ENCODE measurements around the gene C11orf98. TPM values are rescaled to one million over a fixed set of nuclear protein-coding genes. Genes with fewer than 3 reads are reported as not detected.

Gene C11orf98
- total and polyA plus RNA-seq, 7 donors, result 24.6 to 183 (median 47.4) TPM

DNA sequence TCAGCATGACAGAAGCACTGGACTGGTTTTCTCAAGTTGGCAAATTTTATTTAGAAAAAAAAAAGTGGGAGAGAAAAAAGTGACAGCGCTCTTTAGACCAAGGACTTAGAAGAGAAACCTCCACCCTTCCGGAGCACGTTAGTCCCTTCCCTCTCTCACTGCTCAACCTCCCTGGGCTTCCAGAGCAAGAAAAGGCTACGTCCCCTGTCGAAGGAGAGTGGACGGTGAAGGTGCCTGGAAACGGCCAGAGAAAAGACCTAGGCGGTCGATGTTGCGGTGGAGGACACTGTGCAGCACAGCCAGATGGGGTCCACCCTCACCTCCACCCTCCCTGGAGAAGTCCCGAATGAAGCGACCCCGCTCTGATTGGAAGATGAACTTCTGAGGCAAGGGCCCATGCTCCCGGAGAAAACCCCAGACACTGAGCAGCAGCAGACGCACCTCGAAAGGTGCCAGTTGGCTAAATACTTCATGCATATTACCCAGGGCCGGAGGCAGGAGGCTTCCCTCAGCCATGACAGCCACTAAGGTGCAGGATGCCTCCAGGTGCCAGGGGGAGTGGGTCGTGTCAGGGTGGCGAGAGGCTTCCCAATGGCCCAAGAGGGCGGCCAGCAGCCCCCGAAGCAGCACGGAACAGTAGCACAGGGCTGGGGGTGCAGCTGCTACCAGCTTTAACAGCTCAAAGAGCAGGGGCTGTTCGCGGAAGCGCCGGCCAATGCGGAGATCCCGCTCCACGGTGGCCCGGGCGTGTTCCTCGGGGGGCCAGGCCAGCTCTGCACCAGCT, 18.0 kb downstream of the C11orf98 start:
- Histone ChIP-seq H3K27ac (peak overlapping the region; percentile 89 to 96 (median 94)), H3K4me3 (peak overlapping the region in 2 of 4 donors; percentile 89 to 98), H3K36me3 (peaks cover 11 to 52% (median 26%) of the 10 kb centered on the region in 4 donors), H3K4me1 (peaks cover 0 to 40% (median 31%) of the 10 kb centered on the region in 4 donors), H3K9me3 (no peaks in the 10 kb centered on the region), H3K27me3 (no peaks in the 10 kb centered on the region)
- intact Hi-C loops (cut with DNase I), result loop anchor here (2.0 kb wide), 2 partner anchors 18 to 24 kb away; partner anchors contain the start of genes C11orf98 and CSKMT
- peak; percentile 73 for DNase-seq
- WGBS, 2 donors, result 66 to 71% methylated on average over 32 of the region's 32 CpGs
- TF ChIP-seq, protein P1, sequence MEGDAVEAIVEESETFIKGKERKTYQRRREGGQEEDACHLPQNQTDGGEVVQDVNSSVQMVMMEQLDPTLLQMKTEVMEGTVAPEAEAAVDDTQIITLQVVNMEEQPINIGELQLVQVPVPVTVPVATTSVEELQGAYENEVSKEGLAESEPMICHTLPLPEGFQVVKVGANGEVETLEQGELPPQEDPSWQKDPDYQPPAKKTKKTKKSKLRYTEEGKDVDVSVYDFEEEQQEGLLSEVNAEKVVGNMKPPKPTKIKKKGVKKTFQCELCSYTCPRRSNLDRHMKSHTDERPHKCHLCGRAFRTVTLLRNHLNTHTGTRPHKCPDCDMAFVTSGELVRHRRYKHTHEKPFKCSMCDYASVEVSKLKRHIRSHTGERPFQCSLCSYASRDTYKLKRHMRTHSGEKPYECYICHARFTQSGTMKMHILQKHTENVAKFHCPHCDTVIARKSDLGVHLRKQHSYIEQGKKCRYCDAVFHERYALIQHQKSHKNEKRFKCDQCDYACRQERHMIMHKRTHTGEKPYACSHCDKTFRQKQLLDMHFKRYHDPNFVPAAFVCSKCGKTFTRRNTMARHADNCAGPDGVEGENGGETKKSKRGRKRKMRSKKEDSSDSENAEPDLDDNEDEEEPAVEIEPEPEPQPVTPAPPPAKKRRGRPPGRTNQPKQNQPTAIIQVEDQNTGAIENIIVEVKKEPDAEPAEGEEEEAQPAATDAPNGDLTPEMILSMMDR (IDR thresholded peaks at IDR 0.05), result no peak
- no peak for TF ChIP-seq POLR2A (IDR thresholded peaks at IDR 0.05)
- no peak for TF ChIP-seq EP300 (IDR thresholded peaks at IDR 0.05)
- TF ChIP-seq POLR2AphosphoS5 (IDR thresholded peaks at IDR 0.05), result no peak

DNA sequence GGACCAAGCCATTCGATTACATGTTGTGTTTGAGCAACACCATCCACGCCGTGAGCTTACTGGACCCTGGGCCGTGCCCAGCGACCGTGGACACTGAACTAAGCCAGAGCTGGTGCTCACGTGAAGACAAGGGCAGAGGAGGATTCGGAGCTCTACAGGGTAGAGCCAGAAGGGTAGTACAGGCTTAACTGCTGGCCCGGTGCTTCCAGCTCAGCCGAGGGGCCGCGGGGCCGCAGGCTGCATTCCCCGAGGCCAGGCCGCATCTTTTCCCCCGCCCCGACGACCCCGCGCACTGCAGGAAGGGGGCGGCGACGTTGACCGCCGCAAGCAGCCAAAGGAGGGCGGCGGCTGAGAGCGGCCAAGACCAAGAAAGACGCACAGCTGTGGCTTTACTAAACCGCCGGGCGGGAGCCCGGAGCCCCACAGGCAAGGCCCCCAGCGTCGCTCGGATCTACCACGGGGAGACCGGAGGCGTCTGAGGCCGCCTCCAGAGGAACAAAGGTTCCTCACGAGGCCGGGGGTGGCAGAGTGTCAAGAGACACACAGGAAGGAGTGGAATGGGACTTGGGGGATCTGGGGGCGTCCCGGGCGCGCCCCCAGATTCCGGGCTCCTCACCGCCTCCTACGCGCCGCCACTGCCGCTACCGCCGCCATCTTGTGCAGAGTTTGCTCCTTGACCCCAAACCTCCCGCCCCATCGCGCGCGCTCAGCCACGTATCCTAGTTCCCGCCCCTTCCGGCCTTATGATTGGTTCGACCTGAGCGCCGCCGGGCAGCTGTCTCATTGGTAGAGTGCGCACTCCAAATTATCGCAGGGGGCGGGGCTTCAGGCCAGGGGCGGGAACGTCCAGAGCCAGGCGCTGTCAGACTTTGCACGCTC, 18.8 kb downstream of the C11orf98 start, which contains the start of gene GANAB:
Gene GANAB, minus strand, starts transcription at position 668 of the 879 bp plus-strand sequence. Its CDS starts 14 bp downstream, at position 654.
- H3K27me3 ChIP-seq, result no peaks in the 10 kb centered on the region
- H3K4me1 ChIP-seq, result peaks cover 0 to 32% (median 23%) of the 10 kb centered on the region in 4 donors
- no peaks in the 10 kb centered on the region for H3K9me3 ChIP-seq
- H3K4me3 ChIP-seq, result peak within 1 kb of the TSS; percentile 63 to 98 (median 86)
- H3K36me3 ChIP-seq, result peaks cover 11 to 53% (median 26%) of the 10 kb centered on the region in 4 donors
- no peak for TF ChIP-seq EP300 (IDR thresholded peaks at IDR 0.05)
- TF ChIP-seq, protein P1 (IDR thresholded peaks at IDR 0.05), result no peak
- TF ChIP-seq POLR2AphosphoS5 (IDR thresholded peaks at IDR 0.05), result peak; percentile 83 to 97 (median 94)
- peak; percentile 81 to 86 for TF ChIP-seq POLR2A (IDR thresholded peaks at IDR 0.05)
- peak; percentile 100 for DNase-seq
- WGBS, 2 donors, result 0% methylated on average over 73 of the region's 73 CpGs
- peak within 1 kb of the TSS; percentile 89 to 96 (median 94) for H3K27ac ChIP-seq
- intact Hi-C loops (cut with DNase I), result loop anchor here (2.0 kb wide), 2 partner anchors 19 to 23 kb away; partner anchors contain the start of genes C11orf98 and CSKMT

DNA sequence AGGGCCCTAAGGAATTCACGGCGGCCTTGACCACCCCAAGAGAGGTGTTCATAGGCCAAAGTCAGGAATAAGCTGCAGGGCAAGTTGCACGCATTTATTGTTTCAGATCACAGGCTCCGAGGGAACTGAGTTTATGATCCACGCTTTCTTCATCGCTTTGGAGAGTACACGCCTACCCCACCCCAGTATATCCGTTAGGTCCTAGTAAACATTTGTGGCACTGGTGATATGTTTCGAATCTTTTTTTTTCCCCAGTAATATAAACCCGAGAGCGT, 19.4 kb downstream of the C11orf98 start:
- H3K36me3 ChIP-seq, result peaks cover 11 to 53% (median 26%) of the 10 kb centered on the region in 4 donors
- intact Hi-C loops (cut with DNase I), result no loop called here
- no peak for TF ChIP-seq EP300 (IDR thresholded peaks at IDR 0.05)
- no peak for TF ChIP-seq POLR2A (IDR thresholded peaks at IDR 0.05)
- TF ChIP-seq POLR2AphosphoS5 (IDR thresholded peaks at IDR 0.05), result no peak

DNA sequence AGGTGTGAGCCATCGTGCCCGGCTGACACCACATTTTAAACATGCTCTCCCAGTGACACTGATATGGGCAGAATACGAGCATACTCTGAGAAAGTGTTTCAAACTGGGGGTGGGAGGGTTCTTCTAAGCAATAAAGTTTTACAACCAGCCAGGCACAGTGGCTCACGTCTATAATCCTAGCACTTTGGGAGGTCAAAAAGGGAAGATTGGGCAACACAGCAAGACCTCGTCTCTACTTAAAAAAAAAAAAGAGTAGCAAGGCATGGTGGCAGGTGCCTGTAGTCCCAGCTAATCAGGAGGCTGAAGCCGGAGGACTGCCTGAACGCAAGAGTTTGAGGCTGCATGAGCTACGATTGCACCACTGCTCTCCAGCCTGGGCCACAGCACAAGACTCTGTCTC, 20.8 kb downstream of the C11orf98 start:
- intact Hi-C loops (cut with DNase I), result no loop called here
- H3K27ac ChIP-seq, result peak overlapping the region in 1 of 4 donors; percentile 96
- no peaks in the 10 kb centered on the region for H3K9me3 ChIP-seq
- H3K4me3 ChIP-seq, result no peak overlapping the region
- H3K4me1 ChIP-seq, result peaks cover 0 to 32% (median 23%) of the 10 kb centered on the region in 4 donors
- no peak for DNase-seq
- H3K36me3 ChIP-seq, result peaks cover 5 to 51% (median 23%) of the 10 kb centered on the region in 4 donors
- TF ChIP-seq, protein P1 (IDR thresholded peaks at IDR 0.05), result no peak
- TF ChIP-seq POLR2A (IDR thresholded peaks at IDR 0.05), result no peak
- no peak for TF ChIP-seq POLR2AphosphoS5 (IDR thresholded peaks at IDR 0.05)
- TF ChIP-seq EP300 (IDR thresholded peaks at IDR 0.05), result no peak
- WGBS, 2 donors, result 54 to 79% methylated on average over 8 of the region's 8 CpGs
- H3K27me3 ChIP-seq, result no peaks in the 10 kb centered on the region

More for the DNA sequence above, 19.4 kb downstream of the C11orf98 start:
- no peak for DNase-seq
- Histone ChIP-seq H3K4me1 (peaks cover 0 to 32% (median 23%) of the 10 kb centered on the region in 4 donors), H3K9me3 (no peaks in the 10 kb centered on the region), H3K4me3 (peak overlapping the region; percentile 63 to 98 (median 86)), H3K27ac (peak overlapping the region; percentile 89 to 96 (median 94)), H3K27me3 (no peaks in the 10 kb centered on the region)
- 5 to 11% methylated on average over 11 of the region's 11 CpGs for WGBS, 2 donors

Measured in sigmoid colon (tissue), 7 donors.